RWPE1 (cell line): ENCODE data around the gene SLC22A14.
"Not testable (repeated sequence)": the region's sequence is repeated elsewhere in the genome, so short reads cannot be mapped to it uniquely, and the experiment has no call there.

ENCODE experiments used
- CTCF ChIA-PET: fragments of 350-600 bp; sonication (Branson Sonifier 250); formaldehyde crosslinking; extraction: SDS; loops from one replicate; lab custom pipeline; 2021; lab: Yijun Ruan, JAX
- POLR2A ChIA-PET: fragments of 400-600 bp; formaldehyde crosslinking; extraction: SDS; loops from one replicate; lab custom pipeline; 2020; ENCODE audit warnings: antibody characterized with exemption; ENCODE audit not compliant: low non-redundant PET; lab: Yijun Ruan, JAX
- DNase-seq: peaks from one replicate; pipeline ENCODE4 v3.0.0; 2012; ENCODE audit warnings: low spot score
- H3K27ac ChIP-seq: fragments of 450-650 bp; 2 replicates; pipeline ENCODE4 v1.5.1; 2017
- TF ChIP-seq, protein P1 (sequence below): fragments of 450-650 bp; conservative IDR thresholded peaks from 2 replicates; pipeline ENCODE4 v1.5.1; 2017; ENCODE audit warnings: low read depth, mild to moderate bottlenecking

SLC22A14 gene

DNA sequence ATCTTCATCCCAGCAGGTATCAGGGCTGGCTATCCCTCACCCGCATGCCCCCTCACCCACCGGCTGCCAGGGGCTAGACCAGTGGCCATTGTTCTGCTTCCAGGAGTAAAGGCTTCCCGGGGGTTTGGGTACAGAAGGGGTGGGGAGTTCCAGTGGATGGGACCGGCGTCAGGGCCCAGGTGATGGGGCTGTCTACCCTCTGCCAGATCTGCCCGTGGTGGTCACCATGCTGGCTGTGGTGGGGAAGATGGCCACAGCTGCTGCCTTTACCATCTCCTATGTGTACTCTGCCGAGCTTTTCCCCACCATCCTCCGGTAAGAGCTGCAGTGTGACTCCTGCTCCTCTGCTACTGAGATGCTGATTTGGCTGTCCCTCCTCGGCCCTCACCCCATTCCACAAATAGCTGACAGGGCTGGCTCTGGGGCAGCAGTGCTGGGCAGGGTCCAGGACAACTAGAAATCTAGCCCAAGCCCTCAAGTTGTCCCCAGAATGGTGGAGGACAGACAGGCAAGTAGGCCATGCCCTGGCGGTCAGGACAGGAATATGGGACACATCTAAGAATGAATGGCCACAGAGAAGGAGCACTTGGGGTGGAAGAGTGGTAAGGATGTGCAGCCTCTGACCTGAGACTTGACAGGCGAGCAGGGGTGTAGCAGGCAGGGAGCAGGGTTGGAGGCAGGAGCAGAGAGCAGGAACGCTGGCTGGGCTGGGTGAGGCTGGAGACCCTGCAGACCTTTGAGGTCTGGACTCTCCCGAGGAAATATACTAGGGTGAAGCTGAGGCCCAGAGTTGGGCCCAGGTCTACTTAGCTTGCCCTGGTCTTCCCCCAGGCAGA, 5.8 kb upstream of the SLC22A14 start:
- ChIA-PET CTCF (no interaction called here), POLR2A (no interaction called here)
- DNase-seq, result no peak
- TF ChIP-seq, protein P1, sequence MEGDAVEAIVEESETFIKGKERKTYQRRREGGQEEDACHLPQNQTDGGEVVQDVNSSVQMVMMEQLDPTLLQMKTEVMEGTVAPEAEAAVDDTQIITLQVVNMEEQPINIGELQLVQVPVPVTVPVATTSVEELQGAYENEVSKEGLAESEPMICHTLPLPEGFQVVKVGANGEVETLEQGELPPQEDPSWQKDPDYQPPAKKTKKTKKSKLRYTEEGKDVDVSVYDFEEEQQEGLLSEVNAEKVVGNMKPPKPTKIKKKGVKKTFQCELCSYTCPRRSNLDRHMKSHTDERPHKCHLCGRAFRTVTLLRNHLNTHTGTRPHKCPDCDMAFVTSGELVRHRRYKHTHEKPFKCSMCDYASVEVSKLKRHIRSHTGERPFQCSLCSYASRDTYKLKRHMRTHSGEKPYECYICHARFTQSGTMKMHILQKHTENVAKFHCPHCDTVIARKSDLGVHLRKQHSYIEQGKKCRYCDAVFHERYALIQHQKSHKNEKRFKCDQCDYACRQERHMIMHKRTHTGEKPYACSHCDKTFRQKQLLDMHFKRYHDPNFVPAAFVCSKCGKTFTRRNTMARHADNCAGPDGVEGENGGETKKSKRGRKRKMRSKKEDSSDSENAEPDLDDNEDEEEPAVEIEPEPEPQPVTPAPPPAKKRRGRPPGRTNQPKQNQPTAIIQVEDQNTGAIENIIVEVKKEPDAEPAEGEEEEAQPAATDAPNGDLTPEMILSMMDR, result no peak
- H3K27ac ChIP-seq, result no peak overlapping the region

DNA sequence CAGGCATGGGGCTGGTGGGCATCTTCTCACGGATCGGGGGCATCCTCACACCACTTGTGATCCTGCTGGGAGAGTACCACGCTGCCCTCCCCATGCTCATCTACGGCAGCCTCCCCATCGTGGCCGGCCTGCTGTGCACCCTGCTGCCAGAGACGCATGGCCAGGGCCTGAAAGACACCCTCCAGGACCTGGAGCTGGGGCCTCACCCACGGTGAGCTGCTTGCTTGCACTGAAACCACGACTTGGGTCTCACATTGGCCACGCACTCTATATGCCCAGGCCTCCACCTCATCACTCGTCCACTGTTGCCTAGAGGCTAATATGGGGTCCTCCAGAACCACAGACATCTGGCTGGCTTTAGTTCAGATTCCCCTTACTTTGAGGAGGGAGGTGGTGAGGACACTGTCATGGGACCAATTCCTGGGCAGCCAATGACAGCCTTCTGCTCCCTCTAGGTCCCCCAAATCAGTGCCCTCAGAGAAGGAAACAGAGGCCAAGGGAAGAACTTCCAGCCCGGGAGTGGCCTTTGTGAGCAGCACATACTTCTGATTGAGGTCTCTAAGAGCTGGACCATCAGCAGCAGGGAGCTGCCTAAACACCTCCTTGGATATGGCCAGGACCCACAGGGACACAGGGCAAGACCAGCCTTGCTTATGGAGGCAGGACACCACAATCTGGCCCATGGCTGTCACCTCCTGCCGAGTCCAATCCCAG, 5.0 kb upstream of the SLC22A14 start:
- TF ChIP-seq, protein P1, result no peak
- H3K27ac ChIP-seq, result no peak overlapping the region
- DNase-seq, result no peak
- POLR2A ChIA-PET, result no interaction called here
- CTCF ChIA-PET, result no interaction called here

DNA sequence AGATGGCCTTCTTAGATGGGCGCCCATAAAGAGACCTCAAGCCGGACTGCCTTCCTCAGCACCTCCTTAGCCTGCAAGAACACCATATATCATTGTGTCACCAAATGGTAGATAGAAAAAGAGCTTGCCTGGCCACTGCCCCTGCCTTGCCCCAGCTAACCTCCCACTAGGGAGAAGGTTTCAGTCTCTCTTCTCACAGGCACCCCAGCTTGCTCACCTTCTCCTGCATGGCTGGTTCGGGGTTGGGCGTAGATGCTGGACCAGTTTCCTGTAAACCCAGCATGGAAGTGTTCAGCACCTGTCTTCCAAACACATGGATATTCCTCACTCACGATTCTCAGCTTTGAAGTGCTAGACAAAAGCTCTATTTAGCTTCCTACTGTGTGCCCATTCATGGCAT, 3.3 kb upstream of the SLC22A14 start:
- no peak for DNase-seq
- TF ChIP-seq, protein P1, result no peak
- ChIA-PET CTCF (interaction anchor here (0.6 kb wide), 2 partner anchors 86 to 625 kb away, joined by 3 to 4 read pairs; no protein-coding TSS in a partner anchor), POLR2A (no interaction called here)
- H3K27ac ChIP-seq, result no peak overlapping the region

DNA sequence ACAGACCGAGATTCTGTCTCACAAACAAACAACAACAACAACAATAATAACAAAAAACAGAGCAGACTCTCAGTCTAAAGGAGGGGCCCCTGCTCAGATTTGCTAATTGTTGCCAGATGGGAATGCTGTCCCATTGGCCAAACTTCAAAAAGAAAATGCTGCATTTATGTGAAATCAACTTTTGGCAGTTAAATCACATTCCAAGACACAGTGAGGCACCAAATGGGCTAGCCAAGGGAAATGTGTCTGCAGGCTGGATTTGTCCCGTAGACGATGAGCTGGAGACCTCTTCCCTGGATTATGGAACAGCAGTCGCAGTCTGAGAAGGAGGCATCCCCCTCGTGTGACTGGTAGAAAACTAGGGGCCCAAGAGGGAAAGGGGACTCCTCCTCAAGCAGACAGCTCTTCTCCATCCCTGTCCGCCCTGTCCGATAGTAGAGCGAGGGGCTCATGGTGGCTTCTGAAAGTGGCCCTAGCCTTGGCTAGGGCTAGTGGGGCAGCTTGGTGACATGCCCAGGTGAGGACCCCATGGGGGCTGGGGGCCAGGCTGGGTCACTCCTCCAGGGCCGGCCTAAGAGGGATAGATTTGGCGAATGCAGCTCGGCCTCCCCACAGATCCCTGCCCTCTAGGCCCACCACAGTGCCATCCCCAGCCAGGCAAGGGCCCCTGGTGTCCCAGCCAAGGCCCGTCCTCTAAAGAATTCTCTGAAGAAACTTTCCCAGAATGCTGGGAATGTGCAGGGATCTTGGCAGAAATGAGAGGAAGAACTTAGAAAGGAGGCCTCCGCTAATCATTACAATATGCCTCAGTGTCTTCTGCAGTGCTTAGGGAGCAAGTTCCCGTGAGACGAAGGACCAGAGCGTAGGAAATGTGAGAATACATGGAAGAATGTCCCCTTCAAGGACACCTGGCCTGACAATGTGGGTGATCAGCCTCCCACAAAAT, 2.0 kb downstream of the SLC22A14 start:
- TF ChIP-seq, protein P1, result no peak
- DNase-seq, result no peak
- CTCF ChIA-PET, result no interaction called here
- POLR2A ChIA-PET, result no interaction called here
- no peak overlapping the region for H3K27ac ChIP-seq

DNA sequence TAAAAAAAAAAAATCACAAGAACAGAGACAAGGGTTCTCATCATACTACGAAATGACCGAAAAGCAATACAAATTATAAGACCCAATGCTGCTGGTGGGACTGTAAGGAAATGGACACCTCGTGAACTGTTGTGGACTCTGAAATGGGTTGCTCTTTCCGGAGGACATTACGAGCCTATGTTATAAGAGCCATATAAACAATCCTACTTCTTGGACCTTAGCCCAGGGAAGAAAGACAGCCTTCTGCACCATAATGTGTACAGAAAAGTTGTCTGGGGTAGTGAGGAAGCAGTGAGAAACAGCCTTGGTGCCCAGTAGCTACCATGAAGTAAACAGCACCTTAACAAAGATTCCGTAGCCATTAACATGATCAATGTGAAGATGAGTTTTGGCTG, 2.7 kb downstream of the SLC22A14 start:
- TF ChIP-seq, protein P1, result no peak
- ChIA-PET CTCF (no interaction called here), POLR2A (no interaction called here)
- DNase-seq, result no peak
- H3K27ac ChIP-seq, result no peak overlapping the region

DNA sequence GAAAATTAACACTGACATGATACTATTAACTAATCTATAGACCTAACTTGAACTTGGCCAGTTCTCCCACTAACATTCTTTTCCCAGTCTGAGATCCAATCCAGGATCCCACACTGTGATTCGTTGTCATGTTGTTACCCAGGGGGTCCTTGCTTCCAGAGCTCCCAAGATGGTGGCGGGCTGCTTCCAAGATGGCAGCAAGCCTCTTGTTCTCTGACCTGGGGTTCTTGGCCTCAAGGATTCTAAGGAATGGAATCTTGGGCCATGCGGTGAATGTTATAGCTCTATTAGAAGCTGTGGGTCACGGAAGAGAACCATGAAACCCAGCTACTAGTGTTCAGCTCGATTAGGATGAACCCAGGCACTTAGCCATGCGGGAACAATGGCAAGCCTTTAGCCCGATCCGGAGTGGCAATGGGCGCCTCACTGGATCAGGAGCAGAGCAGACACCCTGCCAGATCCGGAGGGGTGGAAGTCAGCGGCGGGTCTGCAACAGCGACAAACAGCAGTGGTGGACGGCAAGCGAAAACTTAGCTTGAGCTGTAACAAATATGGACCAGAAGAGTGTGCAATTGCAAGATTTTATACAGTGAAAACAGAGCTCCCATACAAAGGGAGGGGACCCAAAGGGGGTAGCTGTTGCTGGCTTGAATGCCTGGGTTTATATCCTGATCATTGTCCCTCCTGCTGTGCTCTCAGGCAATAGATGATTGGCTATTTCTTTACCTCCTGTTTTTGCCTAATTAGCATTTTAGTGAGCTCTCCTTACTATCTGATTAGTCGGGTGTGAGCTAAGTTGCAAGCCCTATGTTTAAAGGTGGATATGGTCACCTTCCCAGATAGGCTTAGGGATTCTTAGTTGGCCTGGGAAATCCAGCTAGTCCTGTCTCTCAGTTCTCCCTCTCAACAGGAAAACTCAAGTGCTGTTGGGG, 7.5 kb downstream of the SLC22A14 start:
- DNase-seq, POLR2A ChIA-PET, CTCF ChIA-PET, H3K27ac ChIP-seq: not testable (repeated sequence)

DNA sequence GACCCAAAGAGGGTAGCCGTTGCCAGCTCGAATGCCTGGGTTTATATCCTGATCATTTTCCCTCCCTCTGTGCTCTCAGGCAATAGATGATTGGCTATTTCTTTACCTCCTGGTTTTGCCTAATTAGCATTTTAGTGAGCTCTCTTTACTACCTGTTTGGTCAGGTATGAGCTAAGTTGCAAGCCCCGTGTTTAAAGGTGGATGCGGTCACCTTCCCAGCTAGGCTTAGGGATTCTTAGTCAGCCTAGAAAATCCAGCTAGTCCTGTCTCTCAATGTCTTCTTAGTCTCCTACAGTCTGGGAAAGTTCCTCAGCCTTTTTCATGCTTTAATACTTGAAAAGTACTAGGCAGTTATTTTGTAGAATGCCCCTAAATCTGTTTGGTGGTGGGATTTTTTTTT, 15.0 kb downstream of the SLC22A14 start:
- DNase-seq, H3K27ac ChIP-seq, POLR2A ChIA-PET, CTCF ChIA-PET: not testable (repeated sequence)
